ENCODE results near the gene ZNHIT2.

The ZNHIT2 gene

GRCh38 chr11:65133724-65134123 lies 16.2 kb upstream of the ZNHIT2 start:
- TF ChIP-seq, protein P1, sequence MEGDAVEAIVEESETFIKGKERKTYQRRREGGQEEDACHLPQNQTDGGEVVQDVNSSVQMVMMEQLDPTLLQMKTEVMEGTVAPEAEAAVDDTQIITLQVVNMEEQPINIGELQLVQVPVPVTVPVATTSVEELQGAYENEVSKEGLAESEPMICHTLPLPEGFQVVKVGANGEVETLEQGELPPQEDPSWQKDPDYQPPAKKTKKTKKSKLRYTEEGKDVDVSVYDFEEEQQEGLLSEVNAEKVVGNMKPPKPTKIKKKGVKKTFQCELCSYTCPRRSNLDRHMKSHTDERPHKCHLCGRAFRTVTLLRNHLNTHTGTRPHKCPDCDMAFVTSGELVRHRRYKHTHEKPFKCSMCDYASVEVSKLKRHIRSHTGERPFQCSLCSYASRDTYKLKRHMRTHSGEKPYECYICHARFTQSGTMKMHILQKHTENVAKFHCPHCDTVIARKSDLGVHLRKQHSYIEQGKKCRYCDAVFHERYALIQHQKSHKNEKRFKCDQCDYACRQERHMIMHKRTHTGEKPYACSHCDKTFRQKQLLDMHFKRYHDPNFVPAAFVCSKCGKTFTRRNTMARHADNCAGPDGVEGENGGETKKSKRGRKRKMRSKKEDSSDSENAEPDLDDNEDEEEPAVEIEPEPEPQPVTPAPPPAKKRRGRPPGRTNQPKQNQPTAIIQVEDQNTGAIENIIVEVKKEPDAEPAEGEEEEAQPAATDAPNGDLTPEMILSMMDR (conservative IDR thresholded peaks at IDR 0.05) = no peak
- no peak for TF ChIP-seq ZFX (IDR thresholded peaks at IDR 0.05)
- H3K27ac ChIP-seq = peak overlapping the region; percentile 96

DNA sequence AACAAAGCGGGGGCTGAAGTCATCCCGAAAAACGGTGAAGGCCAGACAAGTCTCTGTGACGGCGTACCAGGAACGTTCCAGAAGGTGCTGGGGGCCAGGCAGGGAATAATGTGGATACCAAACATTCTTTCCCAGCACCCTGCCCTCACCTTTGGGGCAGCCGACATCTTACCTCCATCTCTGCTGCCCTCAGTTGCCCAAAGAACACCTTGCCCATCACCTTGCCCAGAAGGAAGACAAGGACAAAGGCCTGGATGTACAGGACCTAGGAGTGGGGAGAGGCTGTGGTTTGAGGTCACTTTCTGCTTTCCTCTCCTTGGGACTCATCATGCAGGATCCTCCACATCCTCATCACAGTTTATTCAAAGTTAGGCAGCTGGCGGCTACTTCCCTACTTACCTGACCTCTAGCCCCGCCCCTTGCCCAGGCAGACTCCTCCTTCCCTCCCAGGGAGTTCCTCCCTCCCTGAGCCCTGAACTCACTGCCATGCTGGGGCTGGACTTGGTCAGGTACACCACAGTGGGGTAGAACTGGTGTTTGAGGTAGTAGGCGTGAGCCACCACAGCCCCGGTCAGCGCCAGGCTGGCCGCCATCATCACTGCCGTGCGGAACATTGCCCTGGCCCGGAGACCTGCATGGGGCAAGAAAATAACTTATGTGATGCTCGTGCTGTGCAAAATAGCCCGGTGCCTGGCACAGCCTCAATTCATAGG lies 15.6 kb upstream of the ZNHIT2 start:
- TF ChIP-seq ZFX (IDR thresholded peaks at IDR 0.05) = no peak
- TF ChIP-seq, protein P1 (conservative IDR thresholded peaks at IDR 0.05) = no peak
- peak overlapping the region; percentile 96 for H3K27ac ChIP-seq

- TF ChIP-seq, protein P1 (conservative IDR thresholded peaks at IDR 0.05) = no peak
- no peak for TF ChIP-seq ZFX (IDR thresholded peaks at IDR 0.05)
- peak overlapping the region; percentile 96 for H3K27ac ChIP-seq
Measured at GRCh38 chr11:65132238-65132987, 14.9 kb upstream of the ZNHIT2 start.

- TF ChIP-seq, protein P1 (conservative IDR thresholded peaks at IDR 0.05) = no peak
- no peak for TF ChIP-seq ZFX (IDR thresholded peaks at IDR 0.05)
Measured at GRCh38 chr11:65131895-65132237, 14.4 kb upstream of the ZNHIT2 start.

GRCh38 chr11:65131417-65131776 lies 13.9 kb upstream of the ZNHIT2 start:
- TF ChIP-seq, protein P1 (conservative IDR thresholded peaks at IDR 0.05) = no peak
- no peak for TF ChIP-seq ZFX (IDR thresholded peaks at IDR 0.05)
- no peak overlapping the region for H3K27ac ChIP-seq

More at GRCh38 chr11:65131895-65132237, 14.4 kb upstream of the ZNHIT2 start:
- H3K27ac ChIP-seq = no peak overlapping the region

- H3K27ac ChIP-seq = no peak overlapping the region
- TF ChIP-seq, protein P1 (conservative IDR thresholded peaks at IDR 0.05) = no peak
- no peak for TF ChIP-seq ZFX (IDR thresholded peaks at IDR 0.05)
Measured at GRCh38 chr11:65130631-65131416, 13.3 kb upstream of the ZNHIT2 start.

Measured in C4-2B (cell line).